A549 (cell line): ENCODE measurements around the gene MGMT. TPM values are rescaled to one million over a fixed set of nuclear protein-coding genes. Genes with fewer than 3 reads are reported as not detected.

Source experiments
- ATAC-seq, 2 experiments: fragments of 200-7000 bp in 1 of 2; fragments of >200 bp in 1 of 2; cut with Nextera tagmentation in 1 of 2; cut with Tn5 transposase in 1 of 2; 3 replicates each; pipeline versions ENCODE4 v1.8.0 to v1.9.1; 2018 to 2020; ENCODE audit warnings: mild to moderate bottlenecking in 1 of 2, moderate library complexity in 1 of 2
- CTCF ChIA-PET: fragments of 300-600 bp; sonication (Branson Sonifier 250); formaldehyde crosslinking; extraction: SDS; loops from one replicate; lab custom pipeline; 2021; ENCODE audit warnings: antibody characterized with exemption, inconsistent platforms; lab: Yijun Ruan, JAX
- POLR2A ChIA-PET: fragments of 350-600 bp; formaldehyde crosslinking; extraction: SDS; loops from one replicate; lab custom pipeline; 2021; ENCODE audit warnings: antibody characterized with exemption, inconsistent platforms; lab: Yijun Ruan, JAX
- DNase-seq, 2 experiments: peaks; one replicate each; pipeline versions ENCODE4 v3.0.0 to v3.0.0-alpha.2; 2011 to 2016; ENCODE audit warnings: low read depth in 1 of 2, low spot score in 1 of 2
- FAIRE-seq: peaks from 2 replicates; lab custom pipeline; 2011; peaks lifted over from hg19 to GRCh38; lab: Jason Lieb, UNC
- H3K27ac ChIP-seq, 2 experiments: fragments of >200 bp; sonication (Bioruptor Twin); formaldehyde crosslinking; 3 replicates each; pipeline ENCODE4 v1.5.1; 2016 to 2017
- H3K4me1 ChIP-seq: fragments of >200 bp; sonication (Bioruptor Twin); formaldehyde crosslinking; 3 replicates; pipeline ENCODE4 v1.6.1; 2016
- H3K4me2 ChIP-seq: fragments of >200 bp; sonication (Bioruptor Twin); formaldehyde crosslinking; 3 replicates; pipeline ENCODE4 v1.6.1; 2016
- H3K4me3 ChIP-seq: fragments of >200 bp; sonication (Bioruptor Twin); formaldehyde crosslinking; 3 replicates; pipeline ENCODE4 v1.5.1; 2016
- H3K9me3 ChIP-seq: fragments of >200 bp; sonication (Bioruptor Twin); formaldehyde crosslinking; 3 replicates; pipeline ENCODE4 v1.6.1; 2016
- BHLHE40 ChIP-seq: IDR thresholded peaks from 2 replicates; pipeline ENCODE4 v1.6.1; 2012; ENCODE audit warnings: low read depth, low read length, inconsistent platforms
- CBX8 ChIP-seq: fragments of 200-600 bp; sonication (generic); IDR thresholded peaks from 2 replicates; pipeline ENCODE4 v1.6.1; 2016
- CHD4 ChIP-seq: fragments of 200-600 bp; sonication (generic); IDR thresholded peaks from 2 replicates; pipeline ENCODE4 v1.6.1; 2016; ENCODE audit warnings: antibody characterized with exemption, mild to moderate bottlenecking, borderline replicate concordance
- EHF ChIP-seq: fragments of 250-450 bp; sonication (Bioruptor Pico); IDR thresholded peaks from 2 replicates; pipeline ENCODE4 v1.5.0; 2020; ENCODE audit warnings: mild to moderate bottlenecking
- EHMT2 ChIP-seq: fragments of 200-600 bp; sonication (generic); IDR thresholded peaks from 2 replicates; pipeline ENCODE4 v1.6.1; 2016; ENCODE audit warnings: antibody characterized with exemption, low read depth, mild to moderate bottlenecking, moderate library complexity
- EP300 ChIP-seq, 2 experiments: fragments of >200 bp; sonication (Bioruptor Twin); formaldehyde crosslinking; IDR thresholded peaks; 2 replicates in 1 of 2; 3 replicates in 1 of 2; pipeline ENCODE4 v1.6.1; 2016 to 2017
- GATA3 ChIP-seq: IDR thresholded peaks from 2 replicates; pipeline ENCODE4 v1.6.1; 2012; ENCODE audit warnings: borderline replicate concordance
- HDAC2 ChIP-seq: fragments of 200-600 bp; sonication (generic); IDR thresholded peaks from 2 replicates; pipeline ENCODE4 v1.6.1; 2016
- HEYL ChIP-seq: fragments of 250-450 bp; sonication (Bioruptor Pico); IDR thresholded peaks from 2 replicates; pipeline ENCODE4 v1.8.0; 2021; ENCODE audit warnings: mild to moderate bottlenecking, moderate library complexity
- HOXA7 ChIP-seq: fragments of 250-450 bp; sonication (Bioruptor Pico); IDR thresholded peaks from 2 replicates; pipeline ENCODE4 v1.5.0; 2020; ENCODE audit warnings: mild to moderate bottlenecking, moderate library complexity
- JUN ChIP-seq, 2 experiments: fragments of >200 bp; sonication (Bioruptor Twin); formaldehyde crosslinking; IDR thresholded peaks; 2 replicates in 1 of 2; 3 replicates in 1 of 2; pipeline ENCODE4 v1.6.1; 2016 to 2017
- MYC ChIP-seq: IDR thresholded peaks from 2 replicates; pipeline ENCODE4 v1.6.1; 2012; ENCODE audit warnings: mild to moderate bottlenecking, inconsistent platforms, low read length, improper control_type of control experiment, borderline replicate concordance
- NFE2L2 ChIP-seq: fragments of 150-350 bp; conservative IDR thresholded peaks from 2 replicates; pipeline ENCODE4 v1.6.1; 2014; ENCODE audit warnings: low read length
- NPAS2 ChIP-seq: fragments of 250-450 bp; sonication (Bioruptor Pico); IDR thresholded peaks from 2 replicates; pipeline ENCODE4 v1.8.0; 2022; ENCODE audit warnings: mild to moderate bottlenecking, moderate library complexity, borderline replicate concordance
- NR3C1 ChIP-seq: fragments of >200 bp; sonication (Bioruptor Twin); formaldehyde crosslinking; IDR thresholded peaks from 3 replicates; pipeline ENCODE4 v1.6.1; 2017
- POLR2AphosphoS2 ChIP-seq: conservative IDR thresholded peaks from 2 replicates; pipeline ENCODE4 v1.6.1; 2012; ENCODE audit warnings: low read length, improper control_type of control experiment, inconsistent platforms
- RCOR1 ChIP-seq: fragments of 150-350 bp; IDR thresholded peaks from 2 replicates; pipeline ENCODE4 v1.6.1; 2014; ENCODE audit warnings: antibody characterized with exemption, low read length, low read depth
- RFX5 ChIP-seq: fragments of 450-650 bp; IDR thresholded peaks from 2 replicates; pipeline ENCODE4 v1.7.1; 2014; ENCODE audit warnings: antibody characterized with exemption, mild to moderate bottlenecking, moderate library complexity
- SMC3 ChIP-seq: fragments of >200 bp; sonication (Bioruptor Twin); formaldehyde crosslinking; IDR thresholded peaks from 3 replicates; pipeline ENCODE4 v1.6.1; 2018; ENCODE audit warnings: inconsistent platforms
- TP53 ChIP-seq: fragments of 250-450 bp; sonication (Bioruptor Pico); IDR thresholded peaks from 2 replicates; pipeline ENCODE4 v1.5.0; 2021; ENCODE audit warnings: mild to moderate bottlenecking, moderate library complexity
- ZC3H11A ChIP-seq: fragments of 450-650 bp; IDR thresholded peaks from 2 replicates; pipeline ENCODE4 v1.6.1; 2014; ENCODE audit warnings: antibody characterized with exemption, mild to moderate bottlenecking
- ZFP36 ChIP-seq: fragments of 450-650 bp; IDR thresholded peaks from 2 replicates; pipeline ENCODE4 v1.6.1; 2014; ENCODE audit warnings: borderline replicate concordance; ENCODE audit not compliant: partially characterized antibody
- ZSCAN20 ChIP-seq: fragments of 250-450 bp; sonication (Bioruptor Pico); IDR thresholded peaks from 2 replicates; pipeline ENCODE4 v1.8.0; 2022; ENCODE audit warnings: mild to moderate bottlenecking, moderate library complexity
- WGBS: methylation state at CpG from one replicate; pipeline ENCODE4 v1.1.6; 2017; ENCODE audit errors: missing lambda C conversion rate; 5-methylcytosine and 5-hydroxymethylcytosine counted together
- polyA plus RNA-seq, 4 experiments: library from polyadenylated mRNA; depleted of rRNA in 3 of 4; stranded (reverse); fragments of >200 nt; fragmentation: RNase III in 1 of 4; extraction: RNeasy Plus Mini Kit Qiagen cat#74134 plus additional on column Dnase treatment in 1 of 4; gene quantifications; 2 replicates in 3 of 4; 3 replicates in 1 of 4; pipeline ENCODE4 v1.2.3, GENCODE V29; 2011 to 2017
- TF ChIP-seq, protein P1 (sequence below): IDR thresholded peaks from 2 replicates; pipeline ENCODE4 v1.6.1; 2012
- TF ChIP-seq, protein P2 (sequence below): IDR thresholded peaks from 2 replicates; pipeline ENCODE4 v1.6.1; 2012
- TF ChIP-seq, protein P3 (sequence below): fragments of 200-600 bp; sonication (generic); IDR thresholded peaks from 2 replicates; pipeline ENCODE4 v1.6.1; 2016; ENCODE audit warnings: antibody characterized with exemption, mild to moderate bottlenecking, moderate library complexity

The MGMT gene
- polyA plus RNA-seq, 2 of the 4 experiments (the other 2 are of a cell fraction) = 4.9 to 5.2 TPM

DNA sequence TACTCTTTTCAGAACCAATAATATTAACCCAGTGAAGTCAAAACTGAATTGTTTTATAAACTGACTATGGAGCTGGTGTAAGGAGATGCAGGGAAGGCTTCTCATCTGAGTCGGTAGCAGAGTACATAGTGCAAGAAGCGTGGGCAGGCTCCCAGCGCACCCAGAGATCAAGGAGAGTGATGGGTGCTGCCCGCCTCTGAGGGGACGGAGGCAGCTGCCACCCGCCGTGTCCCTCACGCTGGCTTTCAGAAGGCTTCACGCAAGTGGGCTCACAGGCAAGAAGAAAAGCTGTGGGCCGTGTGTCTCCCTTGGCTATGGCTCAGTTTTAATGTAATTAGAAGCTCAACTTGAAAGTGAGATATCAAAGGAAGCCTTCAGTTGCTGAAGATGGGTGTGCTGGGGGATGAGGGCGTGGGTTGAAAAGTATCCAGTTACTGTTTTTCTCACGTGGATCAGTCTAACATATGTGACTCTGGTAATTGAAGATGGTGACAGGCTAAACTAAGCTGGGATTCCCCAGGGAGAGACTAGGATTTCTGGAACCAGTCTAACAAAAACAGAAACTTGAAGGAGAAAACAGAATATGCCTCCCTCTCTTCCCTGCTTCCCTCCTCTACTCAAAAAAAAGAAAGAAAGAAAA lies 159.9 kb downstream of the MGMT start:
- POLR2A ChIA-PET = no interaction called here
- no peak overlapping the region for H3K4me2 ChIP-seq
- no peak overlapping the region for H3K4me3 ChIP-seq
- FAIRE-seq = no peak
- DNase-seq = no peak
- TF ChIP-seq, protein P1, sequence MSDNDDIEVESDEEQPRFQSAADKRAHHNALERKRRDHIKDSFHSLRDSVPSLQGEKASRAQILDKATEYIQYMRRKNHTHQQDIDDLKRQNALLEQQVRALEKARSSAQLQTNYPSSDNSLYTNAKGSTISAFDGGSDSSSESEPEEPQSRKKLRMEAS = no peak
- TF ChIP-seq CHD4 (no peak), EHMT2 (no peak), HEYL (CRISPR knock-in tag) (no peak), POLR2AphosphoS2 (no peak), HOXA7 (CRISPR knock-in tag) (no peak), BHLHE40 (no peak), NPAS2 (no peak), JUN (IDR thresholded peaks at IDR 0.05) (no peak), RFX5 (no peak), EP300 (IDR thresholded peaks at IDR 0.05) (no peak), RCOR1 (no peak), TP53 (CRISPR knock-in tag) (no peak)
- TF ChIP-seq, protein P2, sequence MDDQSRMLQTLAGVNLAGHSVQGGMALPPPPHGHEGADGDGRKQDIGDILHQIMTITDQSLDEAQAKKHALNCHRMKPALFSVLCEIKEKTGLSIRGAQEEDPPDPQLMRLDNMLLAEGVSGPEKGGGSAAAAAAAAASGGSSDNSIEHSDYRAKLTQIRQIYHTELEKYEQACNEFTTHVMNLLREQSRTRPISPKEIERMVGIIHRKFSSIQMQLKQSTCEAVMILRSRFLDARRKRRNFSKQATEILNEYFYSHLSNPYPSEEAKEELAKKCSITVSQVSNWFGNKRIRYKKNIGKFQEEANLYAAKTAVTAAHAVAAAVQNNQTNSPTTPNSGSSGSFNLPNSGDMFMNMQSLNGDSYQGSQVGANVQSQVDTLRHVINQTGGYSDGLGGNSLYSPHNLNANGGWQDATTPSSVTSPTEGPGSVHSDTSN = no peak
- TF ChIP-seq, protein P3, sequence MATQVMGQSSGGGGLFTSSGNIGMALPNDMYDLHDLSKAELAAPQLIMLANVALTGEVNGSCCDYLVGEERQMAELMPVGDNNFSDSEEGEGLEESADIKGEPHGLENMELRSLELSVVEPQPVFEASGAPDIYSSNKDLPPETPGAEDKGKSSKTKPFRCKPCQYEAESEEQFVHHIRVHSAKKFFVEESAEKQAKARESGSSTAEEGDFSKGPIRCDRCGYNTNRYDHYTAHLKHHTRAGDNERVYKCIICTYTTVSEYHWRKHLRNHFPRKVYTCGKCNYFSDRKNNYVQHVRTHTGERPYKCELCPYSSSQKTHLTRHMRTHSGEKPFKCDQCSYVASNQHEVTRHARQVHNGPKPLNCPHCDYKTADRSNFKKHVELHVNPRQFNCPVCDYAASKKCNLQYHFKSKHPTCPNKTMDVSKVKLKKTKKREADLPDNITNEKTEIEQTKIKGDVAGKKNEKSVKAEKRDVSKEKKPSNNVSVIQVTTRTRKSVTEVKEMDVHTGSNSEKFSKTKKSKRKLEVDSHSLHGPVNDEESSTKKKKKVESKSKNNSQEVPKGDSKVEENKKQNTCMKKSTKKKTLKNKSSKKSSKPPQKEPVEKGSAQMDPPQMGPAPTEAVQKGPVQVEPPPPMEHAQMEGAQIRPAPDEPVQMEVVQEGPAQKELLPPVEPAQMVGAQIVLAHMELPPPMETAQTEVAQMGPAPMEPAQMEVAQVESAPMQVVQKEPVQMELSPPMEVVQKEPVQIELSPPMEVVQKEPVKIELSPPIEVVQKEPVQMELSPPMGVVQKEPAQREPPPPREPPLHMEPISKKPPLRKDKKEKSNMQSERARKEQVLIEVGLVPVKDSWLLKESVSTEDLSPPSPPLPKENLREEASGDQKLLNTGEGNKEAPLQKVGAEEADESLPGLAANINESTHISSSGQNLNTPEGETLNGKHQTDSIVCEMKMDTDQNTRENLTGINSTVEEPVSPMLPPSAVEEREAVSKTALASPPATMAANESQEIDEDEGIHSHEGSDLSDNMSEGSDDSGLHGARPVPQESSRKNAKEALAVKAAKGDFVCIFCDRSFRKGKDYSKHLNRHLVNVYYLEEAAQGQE = no peak
- CTCF ChIA-PET = interaction anchor here (0.6 kb wide), 1 partner anchor 141 kb away, joined by 4 read pairs; no protein-coding TSS in a partner anchor
- no peak for ATAC-seq
- H3K27ac ChIP-seq = no peak overlapping the region
- no peaks in the 10 kb centered on the region for H3K9me3 ChIP-seq
- 21% methylated on average over 12 of the region's 12 CpGs for whole genome bisulfite sequencing
- peaks cover 2% of the 10 kb centered on the region; the same call in 1 of the 3 replicates for H3K4me1 ChIP-seq

DNA sequence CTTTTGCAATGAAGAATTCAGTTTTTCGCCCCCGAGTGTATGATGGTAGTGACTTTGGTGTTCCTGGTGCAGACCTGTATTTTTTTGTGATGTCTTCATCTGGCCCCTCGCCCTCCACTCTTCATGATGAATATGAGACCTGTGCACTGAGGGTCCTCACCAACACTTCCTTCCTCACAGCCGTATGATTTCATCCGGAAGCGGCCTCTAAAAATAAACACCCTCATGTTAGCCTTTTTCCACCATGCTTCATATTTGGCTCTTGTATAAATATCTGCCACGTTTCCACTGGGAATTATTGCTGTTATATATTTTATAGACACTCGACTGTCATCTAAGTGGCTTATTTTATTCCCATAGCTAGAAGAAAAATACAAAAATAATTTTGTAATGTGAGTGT lies 160.4 kb downstream of the MGMT start:
- TF ChIP-seq NFE2L2 = no peak
- TF ChIP-seq ZSCAN20 (CRISPR knock-in tag) = no peak
- no peak for TF ChIP-seq NR3C1
- TF ChIP-seq HDAC2 = no peak
- TF ChIP-seq MYC = no peak
- TF ChIP-seq, protein P2 = no peak
- no peak for TF ChIP-seq RCOR1
- no peak for TF ChIP-seq EHF (CRISPR knock-in tag)
- no peak for TF ChIP-seq POLR2AphosphoS2
- no peak for TF ChIP-seq CBX8
- no peak for TF ChIP-seq EP300 (IDR thresholded peaks at IDR 0.05)
- no peak for TF ChIP-seq SMC3
- no peak for TF ChIP-seq GATA3
- TF ChIP-seq ZFP36 = no peak
- no peak for TF ChIP-seq ZC3H11A
- WGBS = 39% methylated on average over 8 of the region's 8 CpGs
- ATAC-seq = no peak
- Histone ChIP-seq H3K27ac (no peak overlapping the region), H3K4me1 (no peaks in the 10 kb centered on the region), H3K9me3 (no peaks in the 10 kb centered on the region), H3K4me3 (no peak overlapping the region), H3K4me2 (no peak overlapping the region)
- DNase-seq = no peak
- ChIA-PET POLR2A (no interaction called here), CTCF (no interaction called here)
- FAIRE-seq = no peak
